ENCODE data around the gene KDM3A. TPM values are rescaled to one million over a fixed set of nuclear protein-coding genes. Genes with fewer than 3 reads are reported as not detected.

KDM3A gene
- total RNA-seq, 1 donor from 2014 or later, result 55.8 TPM

GRCh38 chr2:86435531-86435930 is 5.6 kb upstream of the KDM3A start:
- no peak for TF ChIP-seq CTCF (IDR thresholded peaks at IDR 0.05)
- Histone ChIP-seq H3K36me3 (no peaks in the 10 kb centered on the region), H3K4me1 (peaks cover 3% of the 10 kb centered on the region), H3K27ac (no peak overlapping the region), H3K4me3 (no peak overlapping the region), H3K9me3 (peaks cover 19% of the 10 kb centered on the region), H3K27me3 (ENCODE audit: low read depth) (no peaks in the 10 kb centered on the region)
- intact Hi-C loops (cut with DNase I), result no loop called here
- ATAC-seq (no peak), DNase-seq (no peak)

GRCh38 chr2:86436328-86436727 is 4.8 kb upstream of the KDM3A start:
- intact Hi-C loops (cut with DNase I), result no loop called here
- Histone ChIP-seq H3K27ac (no peak overlapping the region), H3K36me3 (no peaks in the 10 kb centered on the region), H3K4me3 (no peak overlapping the region), H3K4me1 (peaks cover 3% of the 10 kb centered on the region), H3K9me3 (peaks cover 19% of the 10 kb centered on the region), H3K27me3 (ENCODE audit: low read depth) (no peaks in the 10 kb centered on the region)
- DNase-seq (no peak), ATAC-seq (no peak)
- no peak for TF ChIP-seq CTCF (IDR thresholded peaks at IDR 0.05)

GRCh38 chr2:86439879-86440630 is 1.1 kb upstream of the KDM3A start:
- DNase-seq, result no peak
- no peaks in the 10 kb centered on the region for H3K27me3 ChIP-seq (ENCODE audit: low read depth)
- intact Hi-C loops (cut with DNase I), result no loop called here
- H3K4me3 ChIP-seq, result peak overlapping the region; percentile 86
- peaks cover 25% of the 10 kb centered on the region for H3K4me1 ChIP-seq
- TF ChIP-seq CTCF (IDR thresholded peaks at IDR 0.05), result no peak
- H3K27ac ChIP-seq, result peak overlapping the region; percentile 97
- H3K36me3 ChIP-seq, result peaks cover 20% of the 10 kb centered on the region
- H3K9me3 ChIP-seq, result peaks cover 19% of the 10 kb centered on the region
- ATAC-seq, result no peak

GRCh38 chr2:86441392-86441881 is 266 bp downstream of the KDM3A start:
- Histone ChIP-seq H3K27me3 (ENCODE audit: low read depth) (no peaks in the 10 kb centered on the region), H3K9me3 (peaks cover 19% of the 10 kb centered on the region), H3K4me3 (peak overlapping the region; percentile 86), H3K36me3 (peaks cover 34% of the 10 kb centered on the region), H3K4me1 (peaks cover 39% of the 10 kb centered on the region), H3K27ac (peak overlapping the region; percentile 97)
- intact Hi-C loops (cut with DNase I), result no loop called here
- ATAC-seq, result no peak
- no peak for DNase-seq
- no peak for TF ChIP-seq CTCF (IDR thresholded peaks at IDR 0.05)

GRCh38 chr2:86441882-86442641 is 891 bp downstream of the KDM3A start:
- intact Hi-C loops (cut with DNase I), result no loop called here
- peak overlapping the region; percentile 86 for H3K4me3 ChIP-seq
- DNase-seq, result peak; percentile 76
- no peaks in the 10 kb centered on the region for H3K27me3 ChIP-seq (ENCODE audit: low read depth)
- peak overlapping the region; percentile 97 for H3K27ac ChIP-seq
- ATAC-seq, result peak; percentile 2 to 11
- peaks cover 40% of the 10 kb centered on the region for H3K36me3 ChIP-seq
- H3K4me1 ChIP-seq, result peaks cover 45% of the 10 kb centered on the region
- peaks cover 19% of the 10 kb centered on the region for H3K9me3 ChIP-seq
- no peak for TF ChIP-seq CTCF (IDR thresholded peaks at IDR 0.05)
